ENCODE data around the gene LY6G5B.

LY6G5B gene

GRCh38 chr6:31715022-31715958 lies 45.5 kb downstream of the LY6G5B start, which contains the start of gene LY6G6D:
Gene LY6G6D, plus strand, starts transcription at chr6:31715348. Its CDS starts 8 bp downstream, at chr6:31715356.
- no peak for DNase-seq (ENCODE audit: low spot score)

GRCh38 chr6:31717499-31718222 lies 47.9 kb downstream of the LY6G5B start:
- no peak for DNase-seq (ENCODE audit: low spot score)

GRCh38 chr6:31718265-31718664 lies 48.5 kb downstream of the LY6G5B start:
- no peak for DNase-seq (ENCODE audit: low spot score)

GRCh38 chr6:31719001-31719400 lies 49.2 kb downstream of the LY6G5B start:
- no peak for DNase-seq (ENCODE audit: low spot score)

- no peak for DNase-seq (ENCODE audit: low spot score)
These were observed 50.5 kb downstream of the LY6G5B start for GRCh38 chr6:31720196-31720770.

- DNase-seq (ENCODE audit: low spot score) = no peak
These were observed 51.7 kb downstream of the LY6G5B start, which contains the start of gene LY6G6C for GRCh38 chr6:31721351-31722020. Gene LY6G6C, minus strand, starts transcription at chr6:31721746. Its CDS starts 67 bp downstream, at chr6:31721679.

- DNase-seq (ENCODE audit: low spot score) = no peak
These were observed 52.4 kb downstream of the LY6G5B start for GRCh38 chr6:31722173-31722572.

Measured in NAMALWA (cell line).